Body of pancreas (tissue), 4 donors: ENCODE data around the gene PALM. TPM values are rescaled to one million over a fixed set of nuclear protein-coding genes. Genes with fewer than 3 reads are reported as not detected.

Source experiments
- ATAC-seq: fragments of 150-250 bp; one replicate; pipeline ENCODE4 v1.9.1; 2016
- DNase-seq, 4 donors: peaks; one replicate each; pipeline ENCODE4 v3.0.0-alpha.2; 2019
- H3K27ac ChIP-seq, 4 donors: fragments of 200-600 bp; sonication (generic); 1 replicate in 3 of 4; 2 replicates in 1 of 4; pipeline versions ENCODE4 v1.5.1 to v1.6.1; 2016 to 2019; ENCODE audit warnings: mild to moderate bottlenecking in 1 of 4, mixed read lengths in 1 of 4, moderate library complexity in 1 of 4
- H3K27me3 ChIP-seq, 2 donors: fragments of 200-600 bp; sonication (generic); one replicate each; pipeline ENCODE4 v1.6.0; 2016; ENCODE audit warnings: mild to moderate bottlenecking in 1 of 2
- H3K36me3 ChIP-seq, 2 donors: fragments of 200-600 bp; sonication (generic); replicated peaks in 1 of 2; 2 replicates each; pipeline ENCODE4 v1.5.1; 2016; ENCODE audit warnings: low read depth in 2 of 2; ENCODE audit not compliant: insufficient read depth in 1 of 2
- H3K4me1 ChIP-seq: fragments of 200-600 bp; sonication (generic); one replicate; pipeline ENCODE4 v1.6.0; 2016
- H3K4me3 ChIP-seq, 2 donors: fragments of 200-600 bp; sonication (generic); 1 replicate in 1 of 2; 2 replicates in 1 of 2; pipeline ENCODE4 v1.5.1; 2016 to 2019
- H3K9me3 ChIP-seq, 3 donors: fragments of 200-600 bp; sonication (generic); 1 replicate in 2 of 3; 2 replicates in 1 of 3; pipeline ENCODE4 v1.5.1; 2016
- POLR2A ChIP-seq, 3 donors: fragments of 450-650 bp; IDR thresholded peaks; one replicate each; pipeline ENCODE4 v1.6.1; 2016; ENCODE audit warnings: antibody characterized with exemption in 3 of 3, mild to moderate bottlenecking in 2 of 3
- WGBS, 2 donors: methylation state at CpG; one replicate each; pipeline ENCODE4 v1.1.5; 2017; 5-methylcytosine and 5-hydroxymethylcytosine counted together
- intact Hi-C: fragments of 100-400 bp; cut with DNase I; formaldehyde crosslinking; loops from one replicate; pipeline ENCODE4 v1.15.1; 2023
- total RNA-seq, 2 donors: library from RNA; depleted of rRNA; stranded (reverse); fragments of >200 nt; gene quantifications; one replicate each; pipeline ENCODE4 v1.1.0, GENCODE V29; 2016
- TF ChIP-seq, protein P1 (sequence below), 7 experiments: fragments of 450-650 bp in 4 of 7; fragments of 200-600 bp in 3 of 7; sonication (generic) in 3 of 7; IDR thresholded peaks; one replicate each; pipeline ENCODE4 v1.5.1; 2016 to 2019; ENCODE audit warnings: antibody characterized with exemption in 7 of 7

Gene PALM
- total RNA-seq, 2 donors from 2014 or later: 14.8 to 32.6 TPM

DNA sequence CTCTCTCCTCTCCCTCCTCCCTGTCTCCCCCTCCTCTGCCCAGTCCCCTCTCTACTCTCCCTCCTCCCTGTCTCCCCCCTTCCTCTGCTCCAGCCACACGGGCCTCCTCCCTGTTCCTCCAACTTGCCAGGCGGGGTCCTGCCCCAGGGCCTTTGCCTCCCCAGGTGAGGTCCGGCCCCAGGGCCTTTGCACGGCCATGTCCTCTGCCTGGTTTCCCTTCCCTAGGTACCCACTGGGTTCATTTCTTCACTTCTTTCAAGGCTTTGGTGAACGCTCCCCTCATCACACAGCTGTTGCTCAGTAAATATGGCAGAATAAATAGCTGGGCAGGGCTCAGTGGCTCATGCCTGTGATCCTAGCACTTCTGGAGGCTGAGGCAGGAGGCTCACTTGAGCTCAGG, 63.3 kb downstream of the PALM start:
- DNase-seq (no peak), ATAC-seq (no peak)
- peaks cover 6% of the 10 kb centered on the region for H3K4me1 ChIP-seq
- H3K27ac ChIP-seq: no peak overlapping the region
- WGBS, 2 donors: 92 to 96% methylated on average over 4 to 5 of the region's 5 CpGs
- H3K27me3 ChIP-seq: no peaks in the 10 kb centered on the region
- intact Hi-C loops: loop anchor here (5.0 kb wide), 1 partner anchor 145 kb away; the partner anchor contains the start of gene KISS1R
- H3K36me3 ChIP-seq: no peaks in the 10 kb centered on the region
- no peak overlapping the region for H3K4me3 ChIP-seq
- TF ChIP-seq, protein P1, sequence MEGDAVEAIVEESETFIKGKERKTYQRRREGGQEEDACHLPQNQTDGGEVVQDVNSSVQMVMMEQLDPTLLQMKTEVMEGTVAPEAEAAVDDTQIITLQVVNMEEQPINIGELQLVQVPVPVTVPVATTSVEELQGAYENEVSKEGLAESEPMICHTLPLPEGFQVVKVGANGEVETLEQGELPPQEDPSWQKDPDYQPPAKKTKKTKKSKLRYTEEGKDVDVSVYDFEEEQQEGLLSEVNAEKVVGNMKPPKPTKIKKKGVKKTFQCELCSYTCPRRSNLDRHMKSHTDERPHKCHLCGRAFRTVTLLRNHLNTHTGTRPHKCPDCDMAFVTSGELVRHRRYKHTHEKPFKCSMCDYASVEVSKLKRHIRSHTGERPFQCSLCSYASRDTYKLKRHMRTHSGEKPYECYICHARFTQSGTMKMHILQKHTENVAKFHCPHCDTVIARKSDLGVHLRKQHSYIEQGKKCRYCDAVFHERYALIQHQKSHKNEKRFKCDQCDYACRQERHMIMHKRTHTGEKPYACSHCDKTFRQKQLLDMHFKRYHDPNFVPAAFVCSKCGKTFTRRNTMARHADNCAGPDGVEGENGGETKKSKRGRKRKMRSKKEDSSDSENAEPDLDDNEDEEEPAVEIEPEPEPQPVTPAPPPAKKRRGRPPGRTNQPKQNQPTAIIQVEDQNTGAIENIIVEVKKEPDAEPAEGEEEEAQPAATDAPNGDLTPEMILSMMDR (IDR thresholded peaks at IDR 0.05): no peak
- TF ChIP-seq POLR2A (IDR thresholded peaks at IDR 0.05): no peak
- H3K9me3 ChIP-seq: no peaks in the 10 kb centered on the region

DNA sequence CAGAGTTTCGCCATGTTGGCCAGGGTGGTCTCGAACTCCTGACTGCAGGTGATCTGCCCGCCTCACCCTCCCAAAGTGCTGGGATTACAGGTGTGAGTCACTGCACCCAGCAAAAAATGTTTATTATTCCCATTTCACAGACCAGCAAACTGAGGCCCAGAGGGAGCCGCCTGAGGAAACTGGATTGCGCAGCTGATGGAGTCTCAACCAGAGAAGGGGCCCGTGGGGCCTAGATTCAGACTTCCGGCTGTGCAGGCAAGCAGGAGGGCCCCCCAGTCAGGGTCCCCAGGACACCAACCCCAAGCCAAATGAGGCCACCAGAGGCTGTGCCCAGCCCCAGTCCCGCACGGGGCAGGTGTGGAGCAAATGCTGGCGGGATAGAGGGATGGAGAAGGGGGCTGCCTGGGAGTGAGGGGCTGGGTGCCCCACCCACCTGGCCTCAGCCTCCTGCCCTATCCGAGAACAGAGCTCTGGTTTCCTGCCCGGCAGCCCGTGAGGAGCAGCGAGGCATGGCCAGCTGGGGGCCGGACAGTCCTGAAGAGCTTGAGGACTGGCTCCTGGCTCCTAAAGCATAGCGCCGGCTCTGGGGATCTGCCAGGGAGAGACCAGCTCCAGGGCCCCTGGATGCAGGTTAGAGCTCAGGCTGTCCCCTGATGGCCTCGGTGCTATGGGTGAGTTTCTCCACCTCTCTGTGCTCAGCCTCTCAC, 64.1 kb downstream of the PALM start:
- Histone ChIP-seq H3K4me3 (no peak overlapping the region), H3K9me3 (no peaks in the 10 kb centered on the region), H3K36me3 (no peaks in the 10 kb centered on the region), H3K4me1 (peaks cover 6% of the 10 kb centered on the region), H3K27me3 (no peaks in the 10 kb centered on the region), H3K27ac (no peak overlapping the region)
- TF ChIP-seq, protein P1 (IDR thresholded peaks at IDR 0.05): no peak
- TF ChIP-seq POLR2A (IDR thresholded peaks at IDR 0.05): no peak
- no peak for DNase-seq
- intact Hi-C loops: loop anchor here (5.0 kb wide), 1 partner anchor 144 kb away; the partner anchor contains the start of gene KISS1R
- WGBS, 2 donors: 80 to 83% methylated on average over 12 to 17 of the region's 18 CpGs
- no peak for ATAC-seq

DNA sequence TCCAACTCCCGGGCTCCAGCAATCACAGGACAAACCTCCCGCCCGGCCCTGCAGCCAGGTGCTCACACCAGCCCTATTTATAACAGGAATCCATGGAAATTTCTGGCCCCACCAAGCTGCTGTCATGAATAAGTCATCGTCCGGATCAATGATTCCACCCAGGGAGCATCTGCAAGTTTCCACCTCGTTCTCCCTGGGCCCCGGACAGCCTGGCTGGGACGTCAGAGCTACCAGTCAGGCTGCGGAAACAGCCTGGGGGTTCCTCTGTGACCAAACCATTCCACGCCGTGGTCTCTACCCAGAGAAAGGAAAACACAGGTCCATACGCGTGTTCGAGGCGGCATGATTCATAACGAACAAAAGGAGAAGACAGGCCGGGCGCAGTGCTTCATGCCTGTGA, 67.8 kb downstream of the PALM start:
- H3K4me1 ChIP-seq: peaks cover 10% of the 10 kb centered on the region
- DNase-seq (no peak), ATAC-seq (no peak)
- whole genome bisulfite sequencing, 2 donors: 83 to 86% methylated on average over 18 of the region's 18 CpGs
- no peaks in the 10 kb centered on the region for H3K27me3 ChIP-seq
- TF ChIP-seq, protein P1 (IDR thresholded peaks at IDR 0.05): no peak
- no peak for TF ChIP-seq POLR2A (IDR thresholded peaks at IDR 0.05)
- H3K4me3 ChIP-seq: no peak overlapping the region
- H3K9me3 ChIP-seq: no peaks in the 10 kb centered on the region
- no peak overlapping the region for H3K27ac ChIP-seq
- no peaks in the 10 kb centered on the region for H3K36me3 ChIP-seq
- intact Hi-C loops: no loop called here

DNA sequence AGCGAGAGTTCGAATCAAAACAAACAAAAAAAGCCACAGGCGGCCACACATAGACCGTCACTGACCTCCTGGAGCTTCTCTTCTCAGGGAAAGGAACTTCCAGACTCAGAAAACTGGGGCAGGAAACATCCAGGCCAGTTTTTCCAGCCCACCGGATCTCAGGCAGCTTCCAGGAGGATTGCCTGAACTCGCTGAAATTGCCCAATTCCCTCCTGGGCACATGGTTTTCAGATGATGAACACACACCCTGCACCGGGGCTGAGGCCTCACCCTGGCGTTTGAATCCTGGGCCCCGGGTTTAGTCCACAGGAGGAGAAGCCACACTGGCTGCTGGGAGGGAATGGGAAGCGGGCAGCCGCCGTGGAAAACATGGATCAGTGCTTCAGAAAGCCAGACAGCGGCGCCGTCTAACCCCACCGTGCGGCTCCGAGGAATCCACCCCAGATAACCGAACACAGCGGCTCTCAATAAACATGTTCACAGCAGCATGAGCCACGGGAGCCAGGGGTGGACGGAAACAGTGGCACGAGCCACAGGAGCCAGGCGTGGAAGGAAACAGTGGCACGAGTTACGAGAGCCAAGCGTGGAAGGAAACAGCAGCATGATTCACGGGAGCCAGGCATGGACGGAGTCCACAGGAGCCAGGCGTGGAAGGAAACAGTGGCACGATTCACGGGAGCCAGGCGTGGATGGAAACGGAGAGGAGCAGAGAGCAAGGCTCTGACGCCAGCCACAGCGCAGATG, 70.3 kb downstream of the PALM start:
- H3K27ac ChIP-seq: peak overlapping the region in 2 of 4 donors; percentile 62 to 71
- intact Hi-C loops: no loop called here

More for the DNA sequence above, 70.3 kb downstream of the PALM start:
- Histone ChIP-seq H3K36me3 (no peaks in the 10 kb centered on the region), H3K4me3 (no peak overlapping the region), H3K4me1 (peaks cover 15% of the 10 kb centered on the region), H3K9me3 (no peaks in the 10 kb centered on the region), H3K27me3 (no peaks in the 10 kb centered on the region)
- WGBS, 2 donors: 62 to 66% methylated on average over 35 to 36 of the region's 36 CpGs
- peak in 3 of 4 donors; percentile 46 to 58 (median 50) for DNase-seq
- ATAC-seq: no peak
- TF ChIP-seq, protein P1 (IDR thresholded peaks at IDR 0.05): no peak
- no peak for TF ChIP-seq POLR2A (IDR thresholded peaks at IDR 0.05)
